ENCODE results near the gene KCNJ6. TPM values are rescaled to one million over a fixed set of nuclear protein-coding genes. Genes with fewer than 3 reads are reported as not detected.
A peak's percentile ranks its signal among the peaks of the same experiment; 100 is the strongest.
"Not testable (repeated sequence)": the region's sequence is repeated elsewhere in the genome, so short reads cannot be mapped to it uniquely, and the experiment has no call there.

The KCNJ6 gene
- total RNA-seq, 1 experiment from 2014 or later: 1.2 TPM

- H3K4me1 Mint-ChIP-seq: peaks cover 10 to 11% of the 10 kb centered on the region in 2 experiments
- H3T11ph ChIP-seq (ENCODE audit: low read length); H2BK12ac ChIP-seq (ENCODE audit: insufficient read length, low read depth, low read length); H2BK15ac ChIP-seq (ENCODE audit: low read depth, low read length); H4K5ac ChIP-seq (ENCODE audit: insufficient read length, low read depth, low read length); DNase-seq; H3K56ac ChIP-seq (ENCODE audit: insufficient read length, low read depth, low read length); H4K8ac ChIP-seq (replicated peaks; ENCODE audit: insufficient read length, low read depth, low read length); H4K20me1 ChIP-seq (ENCODE audit: control insufficient read depth, insufficient read depth, insufficient read length); H3K79me2 ChIP-seq (ENCODE audit: insufficient read depth, low read length); H3K27ac ChIP-seq (ENCODE audit: insufficient read length, low read depth, low read length); H3K18ac ChIP-seq (ENCODE audit: insufficient read length, low read depth, low read length); H2AFZ ChIP-seq (ENCODE audit: low read length); H3K4me3 Mint-ChIP-seq; H3K27me3 Mint-ChIP-seq (ENCODE audit: low read depth); H2AK5ac ChIP-seq (ENCODE audit: insufficient read length, low read length); H2BK20ac ChIP-seq (ENCODE audit: low read depth, low read length, poor library complexity, severe bottlenecking); H3K23me2 ChIP-seq (ENCODE audit: insufficient read length, low read depth, low read length, poor library complexity, severe bottlenecking); H4K91ac ChIP-seq (ENCODE audit: insufficient read length, low read depth, low read length); H2BK120ac ChIP-seq (ENCODE audit: low read depth, low read length, poor library complexity, severe bottlenecking); H3K14ac ChIP-seq (ENCODE audit: insufficient read depth, low read length); H3K27ac Mint-ChIP-seq; H3K9me3 ChIP-seq (ENCODE audit: control insufficient read depth, low read depth, low read length); H3K36me3 Mint-ChIP-seq (ENCODE audit: insufficient read depth in 1 of 3, low read depth in 3 of 3); H3K79me1 ChIP-seq (ENCODE audit: insufficient read depth, low read depth, low read length, poor library complexity, severe bottlenecking); H3K4ac ChIP-seq (ENCODE audit: low read depth, low read length); H3K23ac ChIP-seq (ENCODE audit: insufficient read length, low read depth, low read length); H3K27me3 ChIP-seq (ENCODE audit: insufficient read depth, low read length); H3K9me3 Mint-ChIP-seq; H2BK5ac ChIP-seq (ENCODE audit: insufficient read length, low read length): not testable (repeated sequence)
- H3K4me1 ChIP-seq (ENCODE audit: insufficient read depth, low read length): peaks cover 17% of the 10 kb centered on the region
- WGBS (ENCODE audit: extremely low coverage, insufficient read length, low lambda C conversion rate): no CpG with 5 or more reads among the region's 8 CpGs
- H3K9ac ChIP-seq (ENCODE audit: extremely low read depth, insufficient read length, low read length): peak overlapping the region; percentile 28
- H3K4me2 ChIP-seq (ENCODE audit: insufficient read depth, insufficient read length, low read length): peak overlapping the region; percentile 42
Measured at GRCh38 chr21:37590836-37591235, 325.4 kb downstream of the KCNJ6 start.

DNA sequence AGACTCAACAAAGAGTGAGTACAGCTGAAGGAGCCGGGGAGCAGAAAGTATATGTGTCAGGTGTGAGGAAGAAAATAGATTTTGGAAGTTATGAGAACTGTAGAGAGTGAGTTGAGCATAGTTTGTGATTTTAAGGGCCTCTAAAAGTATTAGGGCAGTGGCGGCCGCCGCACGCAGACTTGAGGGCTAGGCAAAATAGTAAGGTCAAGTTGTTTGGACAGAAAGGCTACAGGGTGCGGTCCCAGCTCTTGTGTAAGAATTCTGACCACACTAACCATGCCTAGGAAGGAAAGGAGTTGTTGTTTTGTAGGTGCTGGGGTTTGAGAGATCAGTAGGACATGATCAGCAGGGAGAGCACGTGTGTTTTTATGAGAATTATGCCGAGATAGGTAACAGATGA is 327.6 kb downstream of the KCNJ6 start:
- not testable (repeated sequence) for H2BK15ac ChIP-seq (ENCODE audit: low read depth, low read length)

More for the DNA sequence above, 327.6 kb downstream of the KCNJ6 start:
- not testable (repeated sequence) for H3K4me1 Mint-ChIP-seq; H3K27ac Mint-ChIP-seq; H2BK5ac ChIP-seq (ENCODE audit: insufficient read length, low read length); H2BK120ac ChIP-seq (ENCODE audit: low read depth, low read length, poor library complexity, severe bottlenecking); H3T11ph ChIP-seq (ENCODE audit: low read length); H3K4me1 ChIP-seq (ENCODE audit: insufficient read depth, low read length); H3K27me3 ChIP-seq (ENCODE audit: insufficient read depth, low read length); H3K9ac ChIP-seq (ENCODE audit: extremely low read depth, insufficient read length, low read length); H3K9me3 ChIP-seq (ENCODE audit: control insufficient read depth, low read depth, low read length); H4K5ac ChIP-seq (ENCODE audit: insufficient read length, low read depth, low read length); H2BK12ac ChIP-seq (ENCODE audit: insufficient read length, low read depth, low read length); H2AFZ ChIP-seq (ENCODE audit: low read length); H3K79me2 ChIP-seq (ENCODE audit: insufficient read depth, low read length); H2BK20ac ChIP-seq (ENCODE audit: low read depth, low read length, poor library complexity, severe bottlenecking); H3K14ac ChIP-seq (ENCODE audit: insufficient read depth, low read length); H3K4me2 ChIP-seq (ENCODE audit: insufficient read depth, insufficient read length, low read length); H3K4ac ChIP-seq (ENCODE audit: low read depth, low read length); H3K23me2 ChIP-seq (ENCODE audit: insufficient read length, low read depth, low read length, poor library complexity, severe bottlenecking); H3K27me3 Mint-ChIP-seq (ENCODE audit: low read depth); H3K18ac ChIP-seq (ENCODE audit: insufficient read length, low read depth, low read length); H3K23ac ChIP-seq (ENCODE audit: insufficient read length, low read depth, low read length); H3K36me3 Mint-ChIP-seq (ENCODE audit: insufficient read depth in 1 of 3, low read depth in 3 of 3); H2AK5ac ChIP-seq (ENCODE audit: insufficient read length, low read length); H3K4me3 Mint-ChIP-seq; DNase-seq; H4K20me1 ChIP-seq (ENCODE audit: control insufficient read depth, insufficient read depth, insufficient read length); H3K27ac ChIP-seq (ENCODE audit: insufficient read length, low read depth, low read length); H4K8ac ChIP-seq (replicated peaks; ENCODE audit: insufficient read length, low read depth, low read length); H3K79me1 ChIP-seq (ENCODE audit: insufficient read depth, low read depth, low read length, poor library complexity, severe bottlenecking); H3K9me3 Mint-ChIP-seq; H3K56ac ChIP-seq (ENCODE audit: insufficient read length, low read depth, low read length); H4K91ac ChIP-seq (ENCODE audit: insufficient read length, low read depth, low read length)
- whole genome bisulfite sequencing (ENCODE audit: extremely low coverage, insufficient read length, low lambda C conversion rate): no CpG with 5 or more reads among the region's 8 CpGs

Measured in H9 (cell line).